ENCODE measurements around the gene HAUS1. TPM values are rescaled to one million over a fixed set of nuclear protein-coding genes. Genes with fewer than 3 reads are reported as not detected.

The HAUS1 gene
- total and polyA plus RNA-seq, 2 of the 4 experiments (the other 2 are of a cell fraction): 25.3 to 33.4 TPM

GRCh38 chr18:46060359-46060841 is 43.8 kb upstream of the HAUS1 start (continued):
- no peak for TF ChIP-seq CTCF (conservative IDR thresholded peaks at IDR 0.05; ENCODE audit: low read depth, low read length)

GRCh38 chr18:46061387-46061786 is 42.8 kb upstream of the HAUS1 start:
- Histone ChIP-seq H4K5ac (ENCODE audit: low read depth, low read length) (no peak overlapping the region), H3K23ac (ENCODE audit: low read depth, low read length) (no peak overlapping the region), H3K4me2 (ENCODE audit: low read depth, low read length) (no peak overlapping the region), H3K56ac (ENCODE audit: extremely low read depth, insufficient read depth, low read length) (no peak overlapping the region), H2AK5ac (ENCODE audit: low read depth, low read length) (no peak overlapping the region), H3K9me1 (ENCODE audit: insufficient read depth, low read length) (peaks cover 8% of the 10 kb centered on the region), H3K9me3 (ENCODE audit: control insufficient read depth, insufficient read depth, low read length) (no peaks in the 10 kb centered on the region), H2AK9ac (replicated peaks; ENCODE audit: low read depth, low read length, poor library complexity) (no peak overlapping the region), H2BK15ac (ENCODE audit: low read depth, low read length) (no peak overlapping the region), H2BK20ac (ENCODE audit: low read depth, low read length) (no peak overlapping the region), H2AFZ (replicated peaks; ENCODE audit: low read length, poor library complexity) (no peak overlapping the region), H2BK120ac (ENCODE audit: low read depth, low read length) (no peak overlapping the region), H4K8ac (ENCODE audit: low read depth in 2 of 2, low read length in 2 of 2) (no peak overlapping the region), H3K36me3 (ENCODE audit: control insufficient read depth, insufficient read depth, low read length) (no peaks in the 10 kb centered on the region), H3K4ac (ENCODE audit: low read depth, low read length) (no peak overlapping the region), H3K4me3 (ENCODE audit: insufficient read depth, low read depth, low read length) (no peak overlapping the region), H3K9ac (ENCODE audit: low read depth, low read length) (no peak overlapping the region), H3K4me1 (ENCODE audit: control insufficient read depth, insufficient read depth, low read length) (no peaks in the 10 kb centered on the region; the same call in 1 of the 2 replicates), H3K79me1 (ENCODE audit: low read depth in 1 of 2, low read length in 2 of 2) (peaks cover 16 to 31% of the 10 kb centered on the region in 2 experiments), H3K14ac (replicated peaks; ENCODE audit: low read depth, low read length) (no peak overlapping the region), H4K20me1 (ENCODE audit: insufficient read depth, low read length) (peaks cover 5% of the 10 kb centered on the region), H2BK5ac (ENCODE audit: low read depth, low read length, poor library complexity, severe bottlenecking) (no peak overlapping the region), H3K18ac (ENCODE audit: low read depth, low read length) (no peak overlapping the region), H3K27ac (ENCODE audit: insufficient read depth, low read length) (no peak overlapping the region), H4K91ac (ENCODE audit: insufficient read depth, low read depth, low read length) (no peak overlapping the region), H3K27me3 (ENCODE audit: control insufficient read depth, insufficient read depth, low read length) (no peaks in the 10 kb centered on the region)
- POLR2A ChIA-PET (ENCODE audit: unreplicated experiment): no interaction called here
- DNase-seq: no peak
- intact Hi-C loops (cut with micrococcal nuclease) (no loop called here), in situ Hi-C loops (cut with MboI; ENCODE audit: low sequenced_read_pairs) (no loop called here), dilution Hi-C loops (cut with HindIII; ENCODE audit: low sequenced_read_pairs, unreplicated experiment) (no loop called here)
- no peak for ATAC-seq (ENCODE audit: low read depth)
- CTCF ChIA-PET: interaction anchor here (0.6 kb wide), 1 partner anchor 82 kb away, joined by 3 read pairs; no protein-coding TSS in a partner anchor
- no CpG with 5 or more reads among the region's 3 CpGs for WGBS, 2 experiments (ENCODE audit: extremely low coverage in 2 of 2, insufficient read length in 1 of 2)
- no TSS peak for BruUV-seq (replicated peaks)
- TF ChIP-seq RAD21 (IDR thresholded peaks at IDR 0.05; ENCODE audit: low read length) (no peak), MAZ (IDR thresholded peaks at IDR 0.05; ENCODE audit: borderline replicate concordance, low read depth, low read length) (no peak), ELK1 (IDR thresholded peaks at IDR 0.05; ENCODE audit: borderline replicate concordance, low read depth, low read length) (no peak), RFX5 (IDR thresholded peaks at IDR 0.05; ENCODE audit: low read depth, low read length) (no peak), NFE2L2 (IDR thresholded peaks at IDR 0.05; ENCODE audit: low read depth, low read length) (no peak), FOS (IDR thresholded peaks at IDR 0.05; ENCODE audit: low read depth, low read length) (no peak), CHD1 (IDR thresholded peaks at IDR 0.05; ENCODE audit: low read depth, low read length) (no peak), MXI1 (IDR thresholded peaks at IDR 0.05; ENCODE audit: borderline replicate concordance, low read depth, low read length) (no peak), CEBPB (IDR thresholded peaks at IDR 0.05; ENCODE audit: low read depth, low read length) (no peak), CTCF (conservative IDR thresholded peaks at IDR 0.05; ENCODE audit: low read depth, low read length) (no peak), POLR2A (IDR thresholded peaks at IDR 0.05; ENCODE audit: low read depth, low read length) (no peak)

Measured in IMR-90 (cell line).